Measurements from ENCODE around the gene CADM2.

Gene CADM2

DNA sequence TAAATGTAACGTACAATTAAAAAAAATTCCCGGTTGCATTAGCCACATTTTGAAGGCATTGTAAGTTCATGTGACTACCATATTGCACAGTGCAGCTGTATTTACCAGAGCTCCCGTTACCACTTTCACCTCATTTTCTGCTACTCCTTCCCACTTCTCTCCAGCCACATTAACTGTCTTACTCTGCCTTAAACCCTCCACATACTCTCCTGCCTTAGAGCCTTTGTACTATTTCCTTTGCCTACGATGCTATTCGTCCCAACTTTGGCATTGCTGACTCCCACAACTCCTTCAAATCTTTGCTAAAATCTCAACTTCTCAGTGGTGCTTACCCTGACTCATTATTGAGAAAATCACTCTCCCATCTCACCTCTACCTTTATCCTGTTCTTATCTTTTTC, 115.2 kb downstream of the CADM2 start:
- H3K27me3 ChIP-seq (ENCODE audit: insufficient read depth, low read length), result no peaks in the 10 kb centered on the region
- no peaks in the 10 kb centered on the region for H3F3A ChIP-seq (ENCODE audit: insufficient read depth, low read length)
- H3K36me3 ChIP-seq (ENCODE audit: insufficient read depth, low read length), result no peaks in the 10 kb centered on the region
- no peak overlapping the region for H3K4me2 ChIP-seq (ENCODE audit: low read length)
- no peaks in the 10 kb centered on the region for H3K79me2 ChIP-seq (ENCODE audit: insufficient read depth, low read length)
- H3K9me3 ChIP-seq (ENCODE audit: low read length), result no peaks in the 10 kb centered on the region
- no peak overlapping the region for H3K9ac ChIP-seq (ENCODE audit: low read length)
- no peak overlapping the region for H2AFZ ChIP-seq (ENCODE audit: low read length)
- no peak for TF ChIP-seq EZH2 (IDR thresholded peaks at IDR 0.05; ENCODE audit: borderline replicate concordance, low read length)
- TF ChIP-seq, protein P1, sequence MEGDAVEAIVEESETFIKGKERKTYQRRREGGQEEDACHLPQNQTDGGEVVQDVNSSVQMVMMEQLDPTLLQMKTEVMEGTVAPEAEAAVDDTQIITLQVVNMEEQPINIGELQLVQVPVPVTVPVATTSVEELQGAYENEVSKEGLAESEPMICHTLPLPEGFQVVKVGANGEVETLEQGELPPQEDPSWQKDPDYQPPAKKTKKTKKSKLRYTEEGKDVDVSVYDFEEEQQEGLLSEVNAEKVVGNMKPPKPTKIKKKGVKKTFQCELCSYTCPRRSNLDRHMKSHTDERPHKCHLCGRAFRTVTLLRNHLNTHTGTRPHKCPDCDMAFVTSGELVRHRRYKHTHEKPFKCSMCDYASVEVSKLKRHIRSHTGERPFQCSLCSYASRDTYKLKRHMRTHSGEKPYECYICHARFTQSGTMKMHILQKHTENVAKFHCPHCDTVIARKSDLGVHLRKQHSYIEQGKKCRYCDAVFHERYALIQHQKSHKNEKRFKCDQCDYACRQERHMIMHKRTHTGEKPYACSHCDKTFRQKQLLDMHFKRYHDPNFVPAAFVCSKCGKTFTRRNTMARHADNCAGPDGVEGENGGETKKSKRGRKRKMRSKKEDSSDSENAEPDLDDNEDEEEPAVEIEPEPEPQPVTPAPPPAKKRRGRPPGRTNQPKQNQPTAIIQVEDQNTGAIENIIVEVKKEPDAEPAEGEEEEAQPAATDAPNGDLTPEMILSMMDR (IDR thresholded peaks at IDR 0.05; ENCODE audit: low read length), result no peak
- no peak overlapping the region for H3K4me3 ChIP-seq (ENCODE audit: low read depth, low read length, poor library complexity, severe bottlenecking)
- H3K27ac ChIP-seq (ENCODE audit: low read depth, low read length, poor library complexity, severe bottlenecking), result no peak overlapping the region
- no peaks in the 10 kb centered on the region for H3K9me2 ChIP-seq (ENCODE audit: low read depth, low read length)
- H3K4me1 ChIP-seq (ENCODE audit: insufficient read depth, low read length, severe bottlenecking), result no peaks in the 10 kb centered on the region
- H4K20me1 ChIP-seq (ENCODE audit: insufficient read depth, low read length), result no peaks in the 10 kb centered on the region

DNA sequence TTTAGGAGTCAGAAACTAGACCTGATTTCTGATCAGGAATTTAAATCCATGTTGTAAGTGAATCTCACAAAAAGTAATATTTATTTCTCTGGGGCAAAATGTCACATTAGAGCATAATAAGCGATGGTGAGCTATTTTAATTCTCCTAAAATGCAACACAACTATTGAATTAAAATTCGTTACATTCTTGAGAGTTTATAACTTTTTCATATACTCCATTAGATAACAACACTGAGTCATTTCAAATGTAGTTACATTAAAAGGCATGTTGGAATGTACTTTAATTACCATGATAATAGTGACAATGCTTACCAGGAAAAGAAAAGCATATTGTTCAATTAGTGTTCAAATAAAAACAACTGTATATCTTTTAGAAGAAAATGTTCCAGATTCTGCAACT, 116.9 kb downstream of the CADM2 start:
- H3K4me3 ChIP-seq (ENCODE audit: low read depth, low read length, poor library complexity, severe bottlenecking), result no peak overlapping the region
- TF ChIP-seq, protein P1 (IDR thresholded peaks at IDR 0.05; ENCODE audit: low read length), result no peak
- TF ChIP-seq EZH2 (IDR thresholded peaks at IDR 0.05; ENCODE audit: borderline replicate concordance, low read length), result no peak

GRCh38 chr3:85077018-85077417, 118.2 kb downstream of the CADM2 start:
- no peak for TF ChIP-seq EZH2 (IDR thresholded peaks at IDR 0.05; ENCODE audit: borderline replicate concordance, low read length)
- TF ChIP-seq, protein P1 (IDR thresholded peaks at IDR 0.05; ENCODE audit: low read length), result no peak
- H3K4me2 ChIP-seq (ENCODE audit: low read length), result no peak overlapping the region
- no peaks in the 10 kb centered on the region for H4K20me1 ChIP-seq (ENCODE audit: insufficient read depth, low read length)
- no peaks in the 10 kb centered on the region for H3K79me2 ChIP-seq (ENCODE audit: insufficient read depth, low read length)
- H3F3A ChIP-seq (ENCODE audit: insufficient read depth, low read length), result no peaks in the 10 kb centered on the region
- H2AFZ ChIP-seq (ENCODE audit: low read length), result no peak overlapping the region
- H3K9me3 ChIP-seq (ENCODE audit: low read length), result no peaks in the 10 kb centered on the region
- H3K9me2 ChIP-seq (ENCODE audit: low read depth, low read length), result no peaks in the 10 kb centered on the region
- no peaks in the 10 kb centered on the region for H3K4me1 ChIP-seq (ENCODE audit: insufficient read depth, low read length, severe bottlenecking)
- H3K4me3 ChIP-seq (ENCODE audit: low read depth, low read length, poor library complexity, severe bottlenecking), result no peak overlapping the region
- H3K27me3 ChIP-seq (ENCODE audit: insufficient read depth, low read length), result no peaks in the 10 kb centered on the region
- no peak overlapping the region for H3K27ac ChIP-seq (ENCODE audit: low read depth, low read length, poor library complexity, severe bottlenecking)
- H3K9ac ChIP-seq (ENCODE audit: low read length), result no peak overlapping the region
- no peaks in the 10 kb centered on the region for H3K36me3 ChIP-seq (ENCODE audit: insufficient read depth, low read length)

More for the DNA sequence above, 116.9 kb downstream of the CADM2 start:
- no peaks in the 10 kb centered on the region for H3K36me3 ChIP-seq (ENCODE audit: insufficient read depth, low read length)
- no peaks in the 10 kb centered on the region for H3K4me1 ChIP-seq (ENCODE audit: insufficient read depth, low read length, severe bottlenecking)
- H3K27ac ChIP-seq (ENCODE audit: low read depth, low read length, poor library complexity, severe bottlenecking), result no peak overlapping the region
- no peak overlapping the region for H3K9ac ChIP-seq (ENCODE audit: low read length)
- H3F3A ChIP-seq (ENCODE audit: insufficient read depth, low read length), result no peaks in the 10 kb centered on the region
- no peak overlapping the region for H2AFZ ChIP-seq (ENCODE audit: low read length)
- H3K27me3 ChIP-seq (ENCODE audit: insufficient read depth, low read length), result no peaks in the 10 kb centered on the region
- H3K79me2 ChIP-seq (ENCODE audit: insufficient read depth, low read length), result no peaks in the 10 kb centered on the region
- H4K20me1 ChIP-seq (ENCODE audit: insufficient read depth, low read length), result no peaks in the 10 kb centered on the region
- H3K9me2 ChIP-seq (ENCODE audit: low read depth, low read length), result no peaks in the 10 kb centered on the region
- H3K4me2 ChIP-seq (ENCODE audit: low read length), result no peak overlapping the region
- H3K9me3 ChIP-seq (ENCODE audit: low read length), result no peaks in the 10 kb centered on the region
